GM12878 (cell line): ENCODE results near the gene RAP1GDS1. TPM values are rescaled to one million over a fixed set of nuclear protein-coding genes. Genes with fewer than 3 reads are reported as not detected.

Experiments
- ATAC-seq: fragments of 200-7000 bp; cut with Tn5 transposase; 3 replicates; pipeline ENCODE4 v1.9.1; 2020; ENCODE audit warnings: mild to moderate bottlenecking, moderate library complexity
- BruUV-seq: library from RNA; stranded (reverse); fragments of 400-500 nt; replicated peaks from 2 replicates; lab custom pipeline; 2021; lab: Mats Ljungman, UMichigan
- CTCF ChIA-PET: fragments of 300-600 bp; sonication (Branson Sonifier 250); formaldehyde crosslinking; extraction: SDS; loops from one replicate; lab custom pipeline; 2021; ENCODE audit warnings: inconsistent platforms; lab: Yijun Ruan, JAX
- POLR2A ChIA-PET: fragments of 350-600 bp; formaldehyde crosslinking; extraction: SDS; loops from one replicate; lab custom pipeline; 2021; ENCODE audit warnings: inconsistent platforms; lab: Charles Lee
- RAD21 ChIA-PET: fragments of 300-600 bp; sonication (Branson Sonifier 250); formaldehyde crosslinking; loops from one replicate; lab custom pipeline; 2023; ENCODE audit warnings: antibody characterized with exemption; ENCODE audit not compliant: unreplicated experiment; lab: Charles Lee
- SMC1A ChIA-PET: fragments of 300-600 bp; sonication (Branson Sonifier 250); formaldehyde crosslinking; loops from one replicate; lab custom pipeline; 2023; ENCODE audit not compliant: unreplicated experiment, uncharacterized antibody; lab: Charles Lee
- DNase-seq: peaks from one replicate; pipeline ENCODE4 v3.0.0-alpha.2; 2011; ENCODE audit warnings: low read depth, low spot score
- FAIRE-seq: peaks from 3 replicates; lab custom pipeline; 2011; peaks lifted over from hg19 to GRCh38; lab: Jason Lieb, UNC
- H2AFZ ChIP-seq: 2 replicates; pipeline ENCODE4 v1.6.0; 2011; ENCODE audit warnings: low read depth, low read length, control low read depth; ENCODE audit not compliant: control insufficient read depth
- H3K27ac ChIP-seq: 2 replicates; pipeline ENCODE4 v1.5.1; 2011; ENCODE audit warnings: control low read depth; ENCODE audit not compliant: control insufficient read depth, insufficient read depth
- H3K27me3 ChIP-seq, 2 experiments: replicated peaks in 1 of 2; 2 replicates each; pipeline versions ENCODE4 v1.6.0 to v1.6.1; 2011; ENCODE audit warnings: low read length in 1 of 2; ENCODE audit not compliant: control insufficient read depth in 2 of 2, insufficient read depth in 2 of 2
- H3K36me3 ChIP-seq, 2 experiments: 2 replicates each; pipeline ENCODE4 v1.5.1; 2011; ENCODE audit warnings: low read length in 1 of 2; ENCODE audit not compliant: control insufficient read depth in 2 of 2, insufficient read depth in 2 of 2
- H3K4me1 ChIP-seq: 2 replicates; pipeline ENCODE4 v1.6.1; 2011; ENCODE audit warnings: mild to moderate bottlenecking, low read length, moderate library complexity, mixed read lengths; ENCODE audit not compliant: control insufficient read depth, insufficient read depth
- H3K4me2 ChIP-seq: 2 replicates; pipeline ENCODE4 v1.6.0; 2011; ENCODE audit warnings: control low read depth; ENCODE audit not compliant: control insufficient read depth, insufficient read depth
- H3K4me3 ChIP-seq: fragments of 200-600 bp; sonication (generic); 2 replicates; pipeline ENCODE4 v1.5.1; 2016
- H3K79me2 ChIP-seq: 2 replicates; pipeline ENCODE4 v1.6.0; 2011; ENCODE audit warnings: low read length; ENCODE audit not compliant: control insufficient read depth, insufficient read depth
- H3K9ac ChIP-seq: 2 replicates; pipeline ENCODE4 v1.8.0; 2011; ENCODE audit warnings: low read length, control low read depth, mixed read lengths; ENCODE audit not compliant: control insufficient read depth, insufficient read depth
- H3K9me3 ChIP-seq: replicated peaks from 3 replicates; pipeline ENCODE4 v1.5.1; 2011; ENCODE audit warnings: mild to moderate bottlenecking, low read length; ENCODE audit not compliant: control insufficient read depth, insufficient read depth
- H4K20me1 ChIP-seq: 2 replicates; pipeline ENCODE4 v1.6.0; 2011; ENCODE audit not compliant: control insufficient read depth, insufficient read depth
- ZBTB4 ChIP-seq: fragments of 450-650 bp; formaldehyde crosslinking; IDR thresholded peaks from 2 replicates; pipeline ENCODE4 v1.4.0; 2022; ENCODE audit warnings: mild to moderate bottlenecking, moderate library complexity
- WGBS: methylation state at CpG from one replicate; pipeline ENCODE4 v1.1.6; 2016; ENCODE audit warnings: low lambda C conversion rate; ENCODE audit not compliant: insufficient replicate concordance, insufficient coverage; ENCODE audit errors: missing lambda C conversion rate; 5-methylcytosine and 5-hydroxymethylcytosine counted together
- in situ Hi-C: fragments of 300-500 bp; cut with MboI; formaldehyde crosslinking; loops from 9 replicates; pipeline ENCODE4 v1.14.3; 2018; ENCODE audit warnings: mixed read lengths
- intact Hi-C: fragments of 100-400 bp; cut with micrococcal nuclease; formaldehyde crosslinking; loops from one replicate; pipeline ENCODE4 v1.14.2; 2022; ENCODE audit not compliant: unreplicated experiment
- polyA plus RNA-seq, 11 experiments: library from polyadenylated mRNA; depleted of rRNA in 4 of 11; unstranded in 6 of 11; stranded (reverse) in 5 of 11; fragments of >200 nt; fragmentation: Nextera tagmentation in 4 of 11; fragmentation: Illumina TruSeq in 1 of 11; extraction: Ambion mirVana in 4 of 11; extraction: Trizol in 1 of 11; gene quantifications; 1 replicate in 1 of 11; 2 replicates in 10 of 11; pipeline versions ENCODE4 v1.2.1 to v1.2.3, GENCODE V29; 2011 to 2016; ENCODE audit warnings: inconsistent platforms in 2 of 11, missing spikeins in 2 of 11, low read depth in 1 of 11
- total RNA-seq, 4 experiments: library from RNA; depleted of rRNA in 3 of 4; stranded (reverse); fragments of >200 nt in 3 of 4; fragmentation: Illumina TruSeq in 1 of 4; extraction: Trizol in 1 of 4; gene quantifications; 2 replicates each; pipeline versions ENCODE4 v1.2.1 to v1.2.3, GENCODE V29; 2013 to 2021

The RAP1GDS1 gene
- total and polyA plus RNA-seq, 10 of the 15 experiments (the other 5 are each of a cell fraction or from before 2014, with no cell fraction given) = 12.0 to 30.5 (median 20.7) TPM

DNA sequence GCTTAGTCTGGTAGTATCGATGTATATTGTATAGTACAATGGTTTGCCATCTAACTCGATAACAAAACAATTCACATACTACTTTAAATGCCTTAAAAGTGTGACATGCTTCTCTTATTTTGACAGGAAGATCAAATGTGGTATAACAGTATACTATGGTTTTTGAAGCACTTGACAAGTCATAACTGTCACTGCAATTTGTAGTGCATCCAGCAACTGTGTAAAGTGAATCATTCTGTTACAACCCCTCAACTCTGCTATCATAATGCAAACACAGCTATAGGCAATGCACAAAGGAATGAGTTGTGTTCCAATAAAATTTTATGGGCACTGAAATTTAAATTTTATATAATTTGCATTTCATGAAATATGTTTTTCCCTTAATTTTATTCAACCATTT, 14.0 kb downstream of the RAP1GDS1 start:
- no peaks in the 10 kb centered on the region for H3K36me3 ChIP-seq
- H3K4me1 ChIP-seq = no peaks in the 10 kb centered on the region
- ChIA-PET CTCF (interaction anchor here (1.2 kb wide), 1 partner anchor 15 kb away, joined by 4 read pairs; no protein-coding TSS in a partner anchor), RAD21 (no interaction called here), SMC1A (interaction anchor here (1.9 to 2.8 kb wide), 2 partner anchors 9 to 15 kb away, joined by 5 to 9 read pairs; no protein-coding TSS in a partner anchor), POLR2A (no interaction called here)
- BruUV-seq = no TSS peak
- FAIRE-seq = no peak
- no peak for DNase-seq
- no peak overlapping the region for H3K4me3 ChIP-seq
- H3K9ac ChIP-seq = no peak overlapping the region
- in situ Hi-C loops = no loop called here
- no peaks in the 10 kb centered on the region for H3K27me3 ChIP-seq
- H3K27ac ChIP-seq = no peak overlapping the region
- H3K9me3 ChIP-seq = no peaks in the 10 kb centered on the region; the same call in 1 of the 3 replicates
- H2AFZ ChIP-seq = no peak overlapping the region
- WGBS = 94% methylated on average over 2 of the region's 2 CpGs
- no peaks in the 10 kb centered on the region; the same call in 1 of the 2 replicates for H3K79me2 ChIP-seq
- H3K4me2 ChIP-seq = no peak overlapping the region
- no peaks in the 10 kb centered on the region for H4K20me1 ChIP-seq
- no peak for ATAC-seq
- no peak for TF ChIP-seq ZBTB4 (CRISPR knock-in tag)
- intact Hi-C loops = no loop called here
